HUES64 (cell line): ENCODE results near the gene SAMD13. TPM values are rescaled to one million over a fixed set of nuclear protein-coding genes. Genes with fewer than 3 reads are reported as not detected.
A peak's percentile ranks its signal among the peaks of the same experiment; 100 is the strongest.

Source experiments
- H3K27ac ChIP-seq: 2 replicates; pipeline ENCODE4 v1.7.0; 2013; ENCODE audit warnings: low read depth, low read length, inconsistent platforms
- H3K27me3 ChIP-seq: 2 replicates; pipeline ENCODE4 v1.6.1; 2013; ENCODE audit warnings: mild to moderate bottlenecking, low read length; ENCODE audit not compliant: insufficient read depth
- H3K36me3 ChIP-seq: 2 replicates; pipeline ENCODE4 v1.6.1; 2013; ENCODE audit warnings: mild to moderate bottlenecking, low read length; ENCODE audit not compliant: insufficient read depth
- H3K4me1 ChIP-seq: 2 replicates; pipeline ENCODE4 v1.6.1; 2013; ENCODE audit warnings: mild to moderate bottlenecking, low read length, moderate library complexity; ENCODE audit not compliant: insufficient read depth
- H3K4me3 ChIP-seq: 2 replicates; pipeline ENCODE4 v1.5.1; 2013; ENCODE audit warnings: mild to moderate bottlenecking, low read length, moderate library complexity
- H3K9ac ChIP-seq: 2 replicates; pipeline ENCODE4 v1.6.1; 2013; ENCODE audit warnings: mild to moderate bottlenecking, low read depth, low read length
- H3K9me3 ChIP-seq: 2 replicates; pipeline ENCODE4 v1.6.1; 2013; ENCODE audit warnings: low read depth, low read length; ENCODE audit not compliant: insufficient read depth
- WGBS: fragments of 150-250, 120-280 bp; methylation state at CpG from one replicate; pipeline ENCODE4 v1.1.7; 2013; ENCODE audit warnings: missing lambda C conversion rate; 5-methylcytosine and 5-hydroxymethylcytosine counted together
- polyA plus RNA-seq, 2 experiments: library from polyadenylated mRNA; stranded (reverse); fragments of 50-300 nt; gene quantifications; one replicate each; pipeline ENCODE4 v1.2.3, GENCODE V29; 2013

Gene SAMD13
- 1.8 TPM for polyA plus RNA-seq (2013, experiment 1 of 2)
- polyA plus RNA-seq (2013, experiment 2 of 2): 2.4 TPM

- no peak within 1 kb of the TSS for H3K27ac ChIP-seq
- peak within 1 kb of the TSS; percentile 36 for H3K4me3 ChIP-seq
- peaks cover 43% of the 10 kb centered on the region for H3K4me1 ChIP-seq
- WGBS: 72% methylated on average over 5 of the region's 5 CpGs
- H3K9me3 ChIP-seq: no peaks in the 10 kb centered on the region
- H3K36me3 ChIP-seq: no peaks in the 10 kb centered on the region
- peak within 1 kb of the TSS; percentile 16; the same call in 1 of the 2 replicates for H3K9ac ChIP-seq
- H3K27me3 ChIP-seq: no peaks in the 10 kb centered on the region
Measured at GRCh38 chr1:84301004-84301784, at the start of gene SAMD13. Gene SAMD13, plus strand, starts transcription at chr1:84301708. Its CDS starts 1,527 bp downstream, at chr1:84303235.

GRCh38 chr1:84253036-84253435 lies 48.5 kb upstream of the SAMD13 start:
- 100% methylated on average over 1 of the region's 2 CpGs for WGBS
- H3K36me3 ChIP-seq: no peaks in the 10 kb centered on the region
- H3K9ac ChIP-seq: no peak overlapping the region
- no peak overlapping the region for H3K27ac ChIP-seq
- H3K27me3 ChIP-seq: no peaks in the 10 kb centered on the region
- H3K4me1 ChIP-seq: 0 out of 2 replicates have a peak, but pooled peaks cover 5% of the 10 kb centered on the region
- H3K4me3 ChIP-seq: no peak overlapping the region
- H3K9me3 ChIP-seq: peaks cover 3% of the 10 kb centered on the region; the same call in 1 of the 2 replicates

- Histone ChIP-seq H3K36me3 (no peaks in the 10 kb centered on the region), H3K9ac (no peak overlapping the region), H3K9me3 (peaks cover 3% of the 10 kb centered on the region; the same call in 1 of the 2 replicates), H3K27me3 (no peaks in the 10 kb centered on the region), H3K4me3 (no peak overlapping the region), H3K27ac (no peak overlapping the region), H3K4me1 (0 out of 2 replicates have a peak, but pooled peaks cover 5% of the 10 kb centered on the region)
- WGBS: 86% methylated on average over 4 of the region's 4 CpGs
Measured at GRCh38 chr1:84253891-84254290, 47.6 kb upstream of the SAMD13 start.

DNA sequence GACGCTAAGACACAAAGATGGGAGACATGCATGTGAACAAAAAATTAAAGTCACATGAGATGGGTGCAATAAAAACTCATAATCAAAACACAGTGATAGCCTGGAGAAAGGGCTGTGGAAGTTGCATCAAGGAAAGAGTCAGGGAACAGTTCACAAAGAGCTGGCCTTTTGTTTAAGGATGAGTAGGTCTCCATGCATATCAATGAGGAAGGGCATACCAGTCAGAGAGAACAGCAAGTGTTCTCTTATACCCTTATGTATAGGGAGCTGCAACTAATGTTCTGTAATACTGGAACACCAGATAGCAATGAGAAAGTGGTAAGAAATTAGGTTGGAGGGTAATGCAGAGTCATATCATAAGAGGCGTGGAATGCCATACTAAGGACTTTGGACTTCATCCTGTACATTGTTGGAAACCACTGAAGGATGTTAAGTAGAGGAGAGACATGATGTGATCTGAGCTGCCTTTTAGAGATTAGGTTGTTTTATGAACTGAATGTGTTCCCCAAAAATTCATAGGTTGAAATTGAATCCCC lies 46.7 kb upstream of the SAMD13 start:
- H3K9ac ChIP-seq: no peak overlapping the region
- WGBS: 95% methylated on average over 2 of the region's 2 CpGs

GRCh38 chr1:84255582-84255981 lies 45.9 kb upstream of the SAMD13 start:
- H3K36me3 ChIP-seq: no peaks in the 10 kb centered on the region
- no peaks in the 10 kb centered on the region for H3K27me3 ChIP-seq
- no peak overlapping the region for H3K27ac ChIP-seq
- no peak overlapping the region for H3K9ac ChIP-seq
- no peaks in the 10 kb centered on the region for H3K9me3 ChIP-seq
- H3K4me3 ChIP-seq: no peak overlapping the region
- H3K4me1 ChIP-seq: 0 out of 2 replicates have a peak, but pooled peaks cover 5% of the 10 kb centered on the region

More for the DNA sequence above, 46.7 kb upstream of the SAMD13 start:
- Histone ChIP-seq H3K27me3 (no peaks in the 10 kb centered on the region), H3K4me1 (0 out of 2 replicates have a peak, but pooled peaks cover 5% of the 10 kb centered on the region), H3K36me3 (no peaks in the 10 kb centered on the region), H3K9me3 (peaks cover 3% of the 10 kb centered on the region; the same call in 1 of the 2 replicates), H3K27ac (no peak overlapping the region), H3K4me3 (no peak overlapping the region)

DNA sequence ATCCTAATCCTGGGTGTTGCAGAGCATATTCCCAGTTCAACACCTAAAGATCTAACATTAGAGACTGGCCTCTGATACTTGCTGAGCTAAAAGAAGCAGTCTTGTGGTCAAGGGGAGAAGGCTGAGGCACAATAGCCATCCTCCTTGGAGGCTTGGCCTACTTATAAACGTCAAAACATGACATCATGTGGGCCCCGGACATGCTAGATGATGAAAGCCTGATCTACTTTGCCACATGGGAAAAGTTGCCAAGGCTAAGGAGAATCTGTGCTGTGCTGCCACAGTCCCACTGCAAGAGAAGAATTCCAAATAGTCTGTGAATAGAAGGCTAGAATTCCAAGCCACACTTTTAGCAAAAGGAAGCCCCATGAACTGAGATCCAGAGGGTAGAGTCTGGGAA lies 43.9 kb upstream of the SAMD13 start:
- H3K27ac ChIP-seq: no peak overlapping the region
- H3K4me3 ChIP-seq: no peak overlapping the region
- 0 out of 2 replicates have a peak, but pooled peaks cover 5% of the 10 kb centered on the region for H3K4me1 ChIP-seq
- 96% methylated on average over 2 of the region's 2 CpGs for WGBS
- H3K9me3 ChIP-seq: no peaks in the 10 kb centered on the region
- no peak overlapping the region for H3K9ac ChIP-seq
- no peaks in the 10 kb centered on the region for H3K36me3 ChIP-seq
- no peaks in the 10 kb centered on the region for H3K27me3 ChIP-seq

DNA sequence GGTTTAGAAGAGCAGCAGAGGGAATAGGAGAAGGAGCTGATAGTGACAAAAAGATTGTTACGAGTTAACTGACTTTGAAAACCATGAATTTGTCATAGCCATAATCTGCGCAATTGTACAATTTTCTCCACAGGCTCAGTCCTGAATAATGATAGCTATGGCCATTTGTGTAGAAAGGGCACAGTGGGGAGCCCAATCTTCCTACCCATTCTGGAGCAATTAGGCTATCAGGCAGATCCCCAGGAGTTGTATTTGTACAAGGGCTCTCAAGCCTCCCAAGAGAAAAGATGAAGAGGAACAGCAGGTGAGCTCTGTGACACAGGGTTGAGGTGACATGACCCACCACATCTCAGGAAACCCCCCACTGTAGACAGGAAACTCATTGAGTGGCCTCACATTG lies 42.1 kb upstream of the SAMD13 start:
- H3K4me1 ChIP-seq: no peaks in the 10 kb centered on the region
- no peak overlapping the region for H3K4me3 ChIP-seq
- no peak overlapping the region for H3K9ac ChIP-seq
- no peaks in the 10 kb centered on the region for H3K9me3 ChIP-seq
- no peaks in the 10 kb centered on the region for H3K36me3 ChIP-seq
- WGBS: 95% methylated on average over 2 of the region's 2 CpGs
- H3K27me3 ChIP-seq: no peaks in the 10 kb centered on the region
- H3K27ac ChIP-seq: no peak overlapping the region

GRCh38 chr1:84259989-84260388 lies 41.5 kb upstream of the SAMD13 start:
- Histone ChIP-seq H3K27ac (no peak overlapping the region), H3K9ac (no peak overlapping the region), H3K4me1 (no peaks in the 10 kb centered on the region), H3K36me3 (no peaks in the 10 kb centered on the region), H3K4me3 (no peak overlapping the region), H3K9me3 (no peaks in the 10 kb centered on the region), H3K27me3 (no peaks in the 10 kb centered on the region)
- WGBS: 100% methylated on average over 2 of the region's 2 CpGs

GRCh38 chr1:84260852-84261518 lies 40.5 kb upstream of the SAMD13 start:
- WGBS: 92% methylated on average over 2 of the region's 3 CpGs
- Histone ChIP-seq H3K36me3 (no peaks in the 10 kb centered on the region), H3K27ac (no peak overlapping the region), H3K4me3 (no peak overlapping the region), H3K27me3 (no peaks in the 10 kb centered on the region), H3K9me3 (no peaks in the 10 kb centered on the region), H3K4me1 (no peaks in the 10 kb centered on the region), H3K9ac (no peak overlapping the region)

DNA sequence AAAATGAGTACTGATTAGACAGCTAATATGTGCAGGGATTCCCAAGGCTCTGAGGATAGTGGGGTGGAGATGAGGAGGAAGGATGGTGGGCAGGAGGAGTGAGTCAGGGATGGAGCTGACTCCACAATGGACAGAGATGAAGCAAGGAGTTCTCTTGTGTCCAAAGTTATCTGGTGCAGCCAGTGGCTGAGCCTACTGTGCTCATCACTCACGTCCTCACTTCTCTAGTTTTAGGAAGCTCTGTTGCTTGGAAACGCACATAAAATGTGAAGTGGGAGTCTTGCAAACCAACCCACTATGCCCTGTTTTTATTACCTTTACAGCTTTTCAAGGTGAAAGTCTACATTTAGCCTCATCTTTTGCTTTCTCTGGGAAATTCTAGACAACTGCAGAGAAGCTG lies 36.5 kb upstream of the SAMD13 start:
- Histone ChIP-seq H3K27me3 (no peaks in the 10 kb centered on the region), H3K36me3 (no peaks in the 10 kb centered on the region), H3K9me3 (no peaks in the 10 kb centered on the region), H3K27ac (no peak overlapping the region), H3K4me3 (no peak overlapping the region), H3K4me1 (no peaks in the 10 kb centered on the region), H3K9ac (no peak overlapping the region)
- 89% methylated on average over 2 of the region's 2 CpGs for WGBS

DNA sequence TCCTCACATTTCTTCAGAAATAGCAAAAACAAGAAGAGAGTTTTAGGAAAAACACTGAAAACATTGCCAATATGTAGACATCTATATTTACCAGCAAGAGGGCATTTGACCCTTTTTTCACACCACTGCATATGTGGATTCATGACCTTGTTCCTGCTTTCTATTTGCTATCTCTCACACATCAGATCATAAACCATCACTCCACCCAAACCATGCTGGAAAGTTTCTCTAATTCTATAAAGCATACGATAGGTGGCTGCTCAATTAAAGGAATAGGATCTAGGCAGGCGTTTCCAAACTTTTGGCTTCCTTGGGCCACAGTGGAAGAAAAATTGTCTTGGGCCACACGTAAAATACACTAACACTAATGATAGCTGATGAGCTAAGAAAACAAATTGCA lies 35.6 kb upstream of the SAMD13 start:
- Histone ChIP-seq H3K9ac (no peak overlapping the region), H3K9me3 (no peaks in the 10 kb centered on the region), H3K4me3 (no peak overlapping the region), H3K36me3 (no peaks in the 10 kb centered on the region), H3K27me3 (no peaks in the 10 kb centered on the region), H3K27ac (no peak overlapping the region), H3K4me1 (no peaks in the 10 kb centered on the region)
- 83% methylated on average over 3 of the region's 3 CpGs for WGBS
